ENCODE data around the gene MTHFD2L.

- TF ChIP-seq RAD21 (IDR thresholded peaks at IDR 0.05; ENCODE audit: low read depth), result no peak
- TF ChIP-seq EGR1 (IDR thresholded peaks at IDR 0.05), result no peak
- TF ChIP-seq, protein P1, sequence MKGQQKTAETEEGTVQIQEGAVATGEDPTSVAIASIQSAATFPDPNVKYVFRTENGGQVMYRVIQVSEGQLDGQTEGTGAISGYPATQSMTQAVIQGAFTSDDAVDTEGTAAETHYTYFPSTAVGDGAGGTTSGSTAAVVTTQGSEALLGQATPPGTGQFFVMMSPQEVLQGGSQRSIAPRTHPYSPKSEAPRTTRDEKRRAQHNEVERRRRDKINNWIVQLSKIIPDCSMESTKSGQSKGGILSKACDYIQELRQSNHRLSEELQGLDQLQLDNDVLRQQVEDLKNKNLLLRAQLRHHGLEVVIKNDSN (IDR thresholded peaks at IDR 0.05), result no peak
- TF ChIP-seq MAX (IDR thresholded peaks at IDR 0.05), result no peak
- TF ChIP-seq, protein P2, sequence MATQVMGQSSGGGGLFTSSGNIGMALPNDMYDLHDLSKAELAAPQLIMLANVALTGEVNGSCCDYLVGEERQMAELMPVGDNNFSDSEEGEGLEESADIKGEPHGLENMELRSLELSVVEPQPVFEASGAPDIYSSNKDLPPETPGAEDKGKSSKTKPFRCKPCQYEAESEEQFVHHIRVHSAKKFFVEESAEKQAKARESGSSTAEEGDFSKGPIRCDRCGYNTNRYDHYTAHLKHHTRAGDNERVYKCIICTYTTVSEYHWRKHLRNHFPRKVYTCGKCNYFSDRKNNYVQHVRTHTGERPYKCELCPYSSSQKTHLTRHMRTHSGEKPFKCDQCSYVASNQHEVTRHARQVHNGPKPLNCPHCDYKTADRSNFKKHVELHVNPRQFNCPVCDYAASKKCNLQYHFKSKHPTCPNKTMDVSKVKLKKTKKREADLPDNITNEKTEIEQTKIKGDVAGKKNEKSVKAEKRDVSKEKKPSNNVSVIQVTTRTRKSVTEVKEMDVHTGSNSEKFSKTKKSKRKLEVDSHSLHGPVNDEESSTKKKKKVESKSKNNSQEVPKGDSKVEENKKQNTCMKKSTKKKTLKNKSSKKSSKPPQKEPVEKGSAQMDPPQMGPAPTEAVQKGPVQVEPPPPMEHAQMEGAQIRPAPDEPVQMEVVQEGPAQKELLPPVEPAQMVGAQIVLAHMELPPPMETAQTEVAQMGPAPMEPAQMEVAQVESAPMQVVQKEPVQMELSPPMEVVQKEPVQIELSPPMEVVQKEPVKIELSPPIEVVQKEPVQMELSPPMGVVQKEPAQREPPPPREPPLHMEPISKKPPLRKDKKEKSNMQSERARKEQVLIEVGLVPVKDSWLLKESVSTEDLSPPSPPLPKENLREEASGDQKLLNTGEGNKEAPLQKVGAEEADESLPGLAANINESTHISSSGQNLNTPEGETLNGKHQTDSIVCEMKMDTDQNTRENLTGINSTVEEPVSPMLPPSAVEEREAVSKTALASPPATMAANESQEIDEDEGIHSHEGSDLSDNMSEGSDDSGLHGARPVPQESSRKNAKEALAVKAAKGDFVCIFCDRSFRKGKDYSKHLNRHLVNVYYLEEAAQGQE (IDR thresholded peaks at IDR 0.05; ENCODE audit: low read depth), result no peak
- no peak for TF ChIP-seq CEBPB (IDR thresholded peaks at IDR 0.05)
- no peak for TF ChIP-seq NFIC (IDR thresholded peaks at IDR 0.05)
- no peak for TF ChIP-seq FOXM1 (IDR thresholded peaks at IDR 0.05; ENCODE audit: borderline replicate concordance, low read depth)
- TF ChIP-seq TEAD4 (IDR thresholded peaks at IDR 0.05), result no peak
These were observed 9.7 kb downstream of the MTHFD2L start for GRCh38 chr4:74167585-74167984.

Measured in Ishikawa (cell line).